ENCODE data around the gene TBC1D22A. TPM values are rescaled to one million over a fixed set of nuclear protein-coding genes. Genes with fewer than 3 reads are reported as not detected.

The TBC1D22A gene
- total and polyA plus RNA-seq, 2 donors from 2014 or later, result 24.6 to 39.4 TPM

GRCh38 chr22:47174096-47174495 lies 411.6 kb downstream of the TBC1D22A start:
- no peak overlapping the region for H3K27ac ChIP-seq (ENCODE audit: low read depth in 2 of 2, low read length in 2 of 2)
- no peaks in the 10 kb centered on the region for H3K4me1 ChIP-seq (ENCODE audit: control insufficient read depth in 2 of 3, insufficient read depth in 2 of 3, low read depth in 1 of 3, low read length in 3 of 3)
- FAIRE-seq (no peak), DNase-seq (peak in 2 of 5 donors; percentile 26 to 60)
- no peak overlapping the region for H3K9ac ChIP-seq (ENCODE audit: low read length in 3 of 3)
- peaks cover 0 to 5% (median 0%) of the 10 kb centered on the region in 3 donors for H3K36me3 ChIP-seq (ENCODE audit: control insufficient read depth in 2 of 3, insufficient read depth in 3 of 3, low read length in 3 of 3)
- H3K27me3 ChIP-seq (ENCODE audit: control insufficient read depth, insufficient read depth, low read length), result no peaks in the 10 kb centered on the region
- no peaks in the 10 kb centered on the region for H3K9me3 ChIP-seq (ENCODE audit: control insufficient read depth in 2 of 3, insufficient read depth in 1 of 3, low read length in 3 of 3)
- no peak overlapping the region for H3K4me3 ChIP-seq (ENCODE audit: low read length in 3 of 3)
- TF ChIP-seq CTCF (IDR thresholded peaks at IDR 0.05; ENCODE audit: borderline replicate concordance, extremely low read depth, insufficient read depth), result no peak
- intact Hi-C loops (cut with DNase I), result no loop called here

GRCh38 chr22:47174671-47175112 lies 412.2 kb downstream of the TBC1D22A start:
- FAIRE-seq (no peak), DNase-seq (peak in 3 of 5 donors; percentile 36 to 70 (median 48))
- Histone ChIP-seq H3K36me3 (ENCODE audit: control insufficient read depth in 2 of 3, insufficient read depth in 3 of 3, low read length in 3 of 3) (peaks cover 0 to 2% (median 0%) of the 10 kb centered on the region in 3 donors), H3K9ac (ENCODE audit: low read length in 3 of 3) (no peak overlapping the region), H3K9me3 (ENCODE audit: control insufficient read depth in 2 of 3, insufficient read depth in 1 of 3, low read length in 3 of 3) (no peaks in the 10 kb centered on the region), H3K27me3 (ENCODE audit: control insufficient read depth, insufficient read depth, low read length) (no peaks in the 10 kb centered on the region), H3K4me1 (ENCODE audit: control insufficient read depth in 2 of 3, insufficient read depth in 2 of 3, low read depth in 1 of 3, low read length in 3 of 3) (no peaks in the 10 kb centered on the region), H3K27ac (ENCODE audit: low read depth in 2 of 2, low read length in 2 of 2) (no peak overlapping the region), H3K4me3 (ENCODE audit: low read length in 3 of 3) (no peak overlapping the region)
- intact Hi-C loops (cut with DNase I), result no loop called here
- no peak for TF ChIP-seq CTCF (IDR thresholded peaks at IDR 0.05; ENCODE audit: borderline replicate concordance, extremely low read depth, insufficient read depth)

- H3K9me3 ChIP-seq (ENCODE audit: control insufficient read depth in 2 of 3, insufficient read depth in 1 of 3, low read length in 3 of 3), result no peaks in the 10 kb centered on the region
- no peaks in the 10 kb centered on the region for H3K27me3 ChIP-seq (ENCODE audit: control insufficient read depth, insufficient read depth, low read length)
- DNase-seq, result peak in 4 of 5 donors; percentile 54 to 92 (median 68)
- FAIRE-seq, result no peak
- no peak for TF ChIP-seq CTCF (IDR thresholded peaks at IDR 0.05; ENCODE audit: borderline replicate concordance, extremely low read depth, insufficient read depth)
- no peaks in the 10 kb centered on the region for H3K4me1 ChIP-seq (ENCODE audit: control insufficient read depth in 2 of 3, insufficient read depth in 2 of 3, low read depth in 1 of 3, low read length in 3 of 3)
- H3K4me3 ChIP-seq (ENCODE audit: low read length in 3 of 3), result no peak overlapping the region
- H3K27ac ChIP-seq (ENCODE audit: low read depth in 2 of 2, low read length in 2 of 2), result peak overlapping the region in 1 of 2 donors; percentile 14
- H3K9ac ChIP-seq (ENCODE audit: low read length in 3 of 3), result no peak overlapping the region
- intact Hi-C loops (cut with DNase I), result no loop called here
- peaks cover 0 to 2% (median 0%) of the 10 kb centered on the region in 3 donors for H3K36me3 ChIP-seq (ENCODE audit: control insufficient read depth in 2 of 3, insufficient read depth in 3 of 3, low read length in 3 of 3)
Measured at GRCh38 chr22:47175151-47176025, 412.9 kb downstream of the TBC1D22A start.
